EH (cell line): ENCODE results near the gene ALG9.

Source experiments
- DNase-seq: peaks from one replicate; pipeline ENCODE4 v3.0.0-alpha.2; 2015; ENCODE audit warnings: low read depth

The ALG9 gene

DNA sequence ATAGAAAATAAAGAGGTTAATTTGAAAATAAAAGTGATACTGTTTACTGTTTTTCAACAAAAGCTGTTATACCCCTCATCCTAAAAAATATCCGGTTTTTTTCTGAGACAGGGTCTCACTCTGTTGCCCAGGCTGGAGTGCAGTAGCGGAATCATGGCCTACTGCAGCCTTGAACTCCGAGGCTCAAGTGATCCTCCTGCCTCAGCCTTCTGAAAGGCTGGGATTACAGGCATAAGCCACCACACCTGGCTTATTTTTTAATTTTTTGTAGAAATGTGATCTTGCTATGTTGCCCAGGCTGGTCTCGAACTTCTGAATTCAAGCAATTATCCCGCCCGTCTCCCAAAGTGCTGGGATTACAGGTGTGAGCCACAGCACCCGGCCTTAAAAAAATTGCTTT lies 35.7 kb downstream of the ALG9 start:
- DNase-seq = no peak

DNA sequence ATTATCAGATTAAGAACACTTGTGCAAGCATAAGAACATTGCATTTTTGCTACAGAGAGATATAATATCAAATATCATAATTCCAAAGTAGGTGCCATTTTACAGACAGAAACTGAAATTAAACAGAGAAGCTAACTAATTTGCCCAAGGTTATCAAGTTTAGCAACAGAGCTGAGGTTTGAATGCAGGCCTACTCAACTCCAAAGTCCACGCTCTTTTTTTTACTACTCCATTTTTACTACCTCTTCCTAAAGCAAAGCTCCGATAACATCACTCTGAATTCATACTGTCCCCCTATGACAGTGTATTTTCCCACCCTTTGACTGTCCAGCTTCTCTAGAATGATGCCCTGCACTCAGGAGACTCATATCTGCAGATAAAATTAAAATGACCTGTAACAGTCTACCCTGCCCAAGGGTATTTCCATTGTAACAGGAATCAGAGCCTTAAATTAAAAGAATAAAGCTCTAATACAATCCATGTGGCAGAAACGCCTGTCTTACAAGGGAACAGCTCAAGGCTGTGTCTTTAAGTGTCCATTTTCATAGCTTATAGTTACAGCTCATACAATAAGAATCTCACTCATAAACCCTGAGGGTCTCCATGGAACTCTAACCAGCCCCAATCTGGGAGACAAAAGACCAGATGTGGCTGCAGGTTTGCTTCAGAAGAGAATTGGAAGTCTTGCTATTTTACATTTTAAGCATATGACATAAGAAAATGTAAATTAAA lies 36.8 kb downstream of the ALG9 start:
- DNase-seq = peak; percentile 42

- peak; percentile 31 for DNase-seq
Observed at GRCh38 chr11:111833524-111833923, 37.9 kb downstream of the ALG9 start.

DNA sequence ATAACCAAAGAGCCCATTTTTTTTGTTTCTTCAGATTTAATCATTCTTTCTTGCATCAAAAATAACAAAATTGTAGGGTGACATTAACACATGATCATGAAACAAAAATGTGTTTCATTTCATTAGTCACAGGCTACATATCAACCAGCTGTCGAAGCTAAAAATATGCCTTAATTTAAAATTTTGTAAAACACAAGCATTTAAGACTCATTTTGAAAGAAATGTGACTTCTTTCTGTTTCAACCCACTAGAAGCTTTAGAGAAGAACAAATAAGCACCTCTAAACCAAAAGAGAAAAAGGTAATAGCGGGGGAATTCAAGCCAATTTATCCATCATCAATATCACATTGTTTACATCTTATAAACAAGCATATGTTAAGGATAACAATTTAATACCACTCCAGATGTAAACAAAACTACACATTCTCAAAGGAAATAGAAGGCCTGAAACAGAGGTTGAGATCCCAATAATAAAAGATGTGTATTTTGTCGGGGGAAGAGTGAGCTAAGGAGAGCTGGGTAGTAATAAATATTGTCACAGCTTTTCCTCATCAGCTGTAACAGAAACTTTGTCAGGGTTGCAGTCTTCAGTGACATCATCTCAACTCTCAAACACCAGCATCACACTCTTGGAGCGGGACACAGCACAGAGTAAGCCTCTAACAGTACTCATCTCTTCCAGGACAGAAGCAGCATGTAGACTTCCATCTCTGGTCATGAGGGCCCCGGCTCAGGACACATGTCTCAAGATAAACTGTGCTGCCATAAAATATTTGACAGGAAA lies 42.0 kb downstream of the ALG9 start:
- peak; percentile 32 for DNase-seq

DNA sequence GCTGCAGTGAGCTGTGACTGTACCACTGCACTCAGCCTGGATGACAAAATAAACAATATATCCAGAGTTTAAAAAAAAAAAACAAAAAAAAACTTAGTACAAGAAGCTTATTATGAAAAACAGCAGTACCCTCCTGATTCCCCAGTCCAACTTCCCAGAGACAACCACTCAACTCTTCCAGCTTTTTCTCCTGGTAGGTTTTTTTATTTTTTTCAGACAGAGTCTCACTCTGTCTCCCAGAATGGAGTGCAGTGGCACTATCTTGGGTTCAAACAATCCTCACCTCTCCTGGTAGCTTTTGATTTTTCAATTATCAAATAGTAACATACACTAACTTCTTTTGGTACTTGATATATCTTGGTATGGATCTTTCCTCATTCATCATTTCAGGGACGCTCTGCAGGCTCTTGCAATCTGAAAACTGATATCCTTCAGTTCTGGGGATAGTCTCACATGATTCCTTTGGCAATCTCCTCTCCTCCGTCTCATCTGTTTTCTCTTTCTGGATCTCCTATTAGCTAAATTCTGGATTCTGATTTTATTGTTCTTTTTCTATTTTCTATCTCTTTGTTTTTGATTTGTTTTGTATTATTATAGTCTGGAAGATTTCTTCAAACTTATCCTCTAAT lies 44.9 kb downstream of the ALG9 start:
- no peak for DNase-seq

DNA sequence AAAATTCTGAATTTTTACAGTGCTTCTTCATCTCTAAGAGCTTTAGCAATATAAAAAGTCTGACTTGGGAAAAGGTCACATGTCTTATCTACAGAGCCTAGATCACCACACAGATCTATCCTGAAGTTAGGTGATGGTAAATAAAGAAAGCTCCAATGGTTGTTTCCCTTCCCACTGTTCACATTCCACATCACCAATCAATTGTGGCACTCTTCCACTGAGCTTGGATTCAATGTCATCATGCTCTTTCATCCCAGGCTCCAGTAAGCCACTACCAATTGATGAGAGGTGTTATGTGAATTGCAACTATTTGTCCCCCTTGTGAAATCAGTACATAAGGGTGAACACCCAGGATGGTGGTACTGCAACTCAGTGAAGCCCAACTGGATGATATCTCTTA lies 47.8 kb downstream of the ALG9 start:
- no peak for DNase-seq

DNA sequence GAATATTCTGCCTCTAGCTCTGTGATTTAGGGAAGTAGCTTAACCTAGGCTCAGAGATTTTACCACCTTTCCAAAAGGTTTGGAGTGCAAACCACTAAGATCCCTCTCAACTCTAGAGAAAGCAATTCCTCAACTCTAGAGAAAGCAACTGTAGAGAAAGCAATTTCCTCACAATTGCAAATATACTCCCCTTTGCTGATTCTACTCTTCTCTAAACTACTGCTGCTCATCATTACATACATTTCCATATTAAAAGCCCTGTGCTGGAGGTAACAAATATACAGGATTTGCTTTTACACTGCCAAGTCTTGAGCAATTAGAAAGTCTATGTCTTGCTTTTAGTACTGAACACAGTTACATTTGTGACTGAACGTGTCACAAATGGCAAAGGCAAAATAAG lies 48.2 kb downstream of the ALG9 start:
- no peak for DNase-seq

GRCh38 chr11:111819829-111820237 lies 51.5 kb downstream of the ALG9 start:
- DNase-seq = no peak

DNA sequence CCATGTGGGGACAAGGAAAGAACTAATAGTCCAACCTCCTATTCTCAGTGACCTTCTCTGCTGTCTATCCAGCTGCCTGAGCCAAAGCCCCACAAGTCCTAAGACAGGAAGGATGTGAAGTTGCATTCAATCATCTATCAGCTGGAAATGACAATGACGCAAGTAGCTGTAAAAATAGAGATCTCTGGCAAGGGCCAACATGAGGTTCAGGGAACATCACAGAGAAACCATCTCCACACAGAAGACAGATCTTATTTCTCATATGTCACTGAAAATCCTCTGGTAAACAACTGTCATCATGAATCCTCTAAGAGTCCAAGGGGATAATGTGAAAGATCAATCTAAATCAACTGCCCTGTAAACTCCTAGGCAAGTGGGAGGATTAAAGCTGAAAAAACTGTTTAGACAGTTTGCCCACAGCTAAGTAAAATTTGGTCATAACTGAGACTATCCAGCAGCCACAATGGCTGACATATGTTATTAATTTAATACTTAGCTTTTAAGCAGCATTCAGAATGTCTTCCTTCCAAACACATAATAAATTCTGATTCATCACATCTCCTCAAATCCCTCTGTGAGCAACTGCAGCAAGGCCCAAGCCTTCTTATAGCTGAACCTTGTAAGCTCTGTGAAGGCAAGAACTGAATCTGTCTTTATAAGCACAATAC lies 52.1 kb downstream of the ALG9 start:
- DNase-seq = peak; percentile 92

- DNase-seq = peak; percentile 61
Observed at GRCh38 chr11:111815489-111815888, 55.9 kb downstream of the ALG9 start.

DNA sequence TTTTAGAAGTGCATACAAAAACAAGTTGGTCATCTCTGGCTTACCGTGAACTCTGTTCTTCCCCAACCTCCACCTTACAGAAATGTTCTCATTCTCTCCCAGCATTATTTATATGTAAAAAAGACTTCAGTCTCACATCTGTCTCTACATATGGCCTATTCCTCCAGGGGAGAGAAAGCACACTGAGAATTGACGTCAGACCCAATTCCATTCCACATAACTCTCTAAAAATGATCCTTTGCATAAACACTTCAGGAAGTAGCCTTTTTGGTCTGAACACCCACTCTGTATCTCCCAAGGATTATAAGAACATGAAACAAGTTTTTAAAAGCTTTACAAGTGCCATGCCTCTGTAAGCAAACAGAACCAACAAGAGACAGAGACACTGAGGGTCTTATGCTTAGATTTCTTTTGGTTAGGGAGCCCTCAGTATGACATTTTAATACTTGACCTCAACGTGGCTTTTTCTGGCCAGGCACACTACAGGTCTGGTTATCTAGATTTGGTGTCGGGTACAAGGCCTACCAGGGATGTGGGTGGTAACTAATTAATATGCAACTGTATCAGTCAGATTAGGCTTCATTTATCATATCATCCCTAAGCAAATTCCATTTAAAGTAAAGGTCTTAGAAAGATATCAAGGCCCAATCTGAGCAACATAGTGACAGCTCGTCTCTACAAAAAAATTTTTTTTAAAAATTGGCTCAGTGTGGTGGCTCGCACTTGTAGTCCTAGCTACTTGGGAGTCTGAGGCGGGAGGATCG lies 56.6 kb downstream of the ALG9 start:
- peak; percentile 83 for DNase-seq

GRCh38 chr11:111814106-111814505 lies 57.3 kb downstream of the ALG9 start:
- no peak for DNase-seq

GRCh38 chr11:111812211-111812610 lies 59.2 kb downstream of the ALG9 start:
- no peak for DNase-seq

DNA sequence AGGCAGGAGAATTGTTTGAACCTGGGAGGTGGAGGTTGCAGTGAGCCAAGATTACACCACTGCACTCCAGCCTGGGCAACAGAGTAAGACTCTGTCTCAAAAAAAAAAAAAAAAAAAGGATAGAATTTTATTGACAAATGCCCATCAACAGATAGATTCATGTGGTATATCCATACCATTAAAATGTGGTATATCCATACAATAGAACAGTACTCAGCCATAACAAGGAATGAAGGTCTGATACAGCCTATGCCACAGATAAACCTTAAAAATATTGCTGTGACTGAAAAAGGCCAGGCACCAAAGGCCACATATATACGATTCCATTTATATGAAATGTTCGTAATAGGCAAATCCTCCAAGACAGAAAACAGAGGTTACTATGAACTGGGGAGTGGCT lies 59.9 kb downstream of the ALG9 start:
- no peak for DNase-seq

DNA sequence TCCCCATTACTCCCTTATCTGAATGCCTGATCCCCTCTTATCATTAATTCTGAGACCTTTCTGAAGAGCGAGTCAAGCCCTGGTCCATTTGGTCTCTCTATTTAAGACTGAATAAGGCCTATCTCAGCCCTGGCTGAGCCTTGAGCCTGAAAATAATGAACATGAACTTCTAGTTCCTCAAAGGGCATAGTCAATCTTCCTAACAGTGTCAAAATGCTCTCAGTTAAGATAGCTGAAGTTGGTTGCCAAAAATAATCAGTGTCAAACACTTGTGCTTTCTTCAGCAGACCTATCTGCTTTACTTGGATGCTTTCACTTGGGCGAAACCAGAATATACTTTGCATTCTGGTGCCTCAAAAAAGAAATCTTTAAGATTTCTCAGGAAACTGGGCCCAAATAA lies 62.5 kb downstream of the ALG9 start:
- DNase-seq = no peak

DNA sequence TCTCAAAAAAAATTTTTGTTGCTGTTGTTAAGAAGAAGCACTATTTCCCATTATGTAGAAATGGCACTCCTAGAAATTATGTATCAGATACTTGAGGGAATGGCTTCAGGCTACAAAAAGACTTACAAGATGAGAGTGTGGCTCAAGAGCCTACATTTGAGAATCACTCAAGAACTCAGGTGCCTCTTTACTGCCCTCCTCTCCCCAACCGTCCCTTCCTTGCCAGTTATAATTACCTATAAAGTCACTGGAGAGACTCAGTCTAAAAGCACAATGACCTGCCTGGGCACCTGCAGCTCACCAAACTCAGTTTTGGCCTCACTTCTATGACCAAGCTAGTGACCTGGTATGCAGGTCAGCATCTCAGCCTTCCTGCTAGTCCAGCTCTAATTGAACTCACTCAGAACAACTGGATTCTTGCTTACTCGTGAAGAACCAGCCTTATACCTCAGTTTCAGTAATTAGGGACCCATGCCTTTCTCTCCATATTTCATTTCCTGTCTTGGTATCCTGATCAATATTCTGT lies 63.3 kb downstream of the ALG9 start:
- DNase-seq = no peak

GRCh38 chr11:111807076-111807475 lies 64.3 kb downstream of the ALG9 start:
- no peak for DNase-seq

DNA sequence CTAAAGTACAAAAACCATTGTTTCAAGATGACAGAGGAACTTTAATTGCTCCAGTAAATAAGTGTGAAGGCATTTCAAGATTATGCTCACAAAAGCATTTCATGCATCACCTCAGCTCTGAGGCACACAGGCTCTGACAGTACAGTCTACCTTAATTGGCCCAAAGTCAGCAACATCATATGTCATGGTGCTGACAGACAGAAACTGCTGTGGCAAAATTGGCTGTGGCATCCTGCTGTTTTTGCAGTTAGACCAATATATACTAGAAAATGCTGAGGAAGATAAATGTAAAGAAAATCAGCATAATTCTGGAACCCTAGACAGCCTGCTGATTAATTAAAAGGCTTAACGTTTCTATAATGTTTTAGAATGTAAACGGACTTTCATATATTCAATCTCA lies 70.2 kb downstream of the ALG9 start:
- DNase-seq = no peak

- DNase-seq = no peak
Observed at GRCh38 chr11:111798279-111798678, 73.1 kb downstream of the ALG9 start.

- peak; percentile 64 for DNase-seq
Observed at GRCh38 chr11:111797145-111797581, 74.2 kb downstream of the ALG9 start.

- DNase-seq = no peak
Observed at GRCh38 chr11:111796696-111797095, 74.7 kb downstream of the ALG9 start.
